Osteocyte (in vitro differentiated cells): ENCODE data around the gene FOXK2. TPM values are rescaled to one million over a fixed set of nuclear protein-coding genes. Genes with fewer than 3 reads are reported as not detected.

Experiments used
- DNase-seq: peaks from one replicate; pipeline ENCODE4 v3.0.0; 2021; ENCODE audit warnings: mixed read lengths; ENCODE audit not compliant: unreplicated experiment; ENCODE audit errors: extremely low spot score
- H3K27ac Mint-ChIP-seq: one replicate; pipeline ENCODE4 v1.8.0; 2021; ENCODE audit warnings: mild to moderate bottlenecking, mixed read lengths; ENCODE audit not compliant: unreplicated experiment
- H3K27me3 Mint-ChIP-seq: one replicate; pipeline ENCODE4 v1.8.0; 2021; ENCODE audit warnings: mixed read lengths; ENCODE audit not compliant: unreplicated experiment
- H3K36me3 Mint-ChIP-seq: one replicate; pipeline ENCODE4 v1.8.0; 2021; ENCODE audit warnings: mixed read lengths; ENCODE audit not compliant: unreplicated experiment
- H3K4me1 Mint-ChIP-seq: one replicate; pipeline ENCODE4 v1.8.0; 2021; ENCODE audit warnings: mixed read lengths; ENCODE audit not compliant: unreplicated experiment
- H3K4me3 Mint-ChIP-seq: one replicate; pipeline ENCODE4 v1.8.0; 2021; ENCODE audit warnings: mild to moderate bottlenecking, moderate library complexity, mixed read lengths; ENCODE audit not compliant: unreplicated experiment
- H3K9me3 Mint-ChIP-seq: one replicate; pipeline ENCODE4 v1.8.0; 2021; ENCODE audit warnings: mixed read lengths; ENCODE audit not compliant: unreplicated experiment
- total RNA-seq: library from RNA; stranded (reverse); gene quantifications from 2 replicates; pipeline ENCODE4 v1.2.1, GENCODE V29; 2021
- TF ChIP-seq, protein P1 (sequence below): fragments of 200-600 bp; sonication (generic); IDR thresholded peaks from 2 replicates; pipeline ENCODE4 v1.5.0; 2021; ENCODE audit warnings: antibody characterized with exemption, mild to moderate bottlenecking, moderate library complexity

The FOXK2 gene
- total RNA-seq, 1 donor from 2014 or later: 65.1 TPM

GRCh38 chr17:82542439-82542838 is 22.9 kb downstream of the FOXK2 start:
- H3K27ac Mint-ChIP-seq: no peak overlapping the region
- H3K4me3 Mint-ChIP-seq: no peak overlapping the region
- H3K36me3 Mint-ChIP-seq: no peaks in the 10 kb centered on the region
- no peaks in the 10 kb centered on the region for H3K27me3 Mint-ChIP-seq
- TF ChIP-seq, protein P1, sequence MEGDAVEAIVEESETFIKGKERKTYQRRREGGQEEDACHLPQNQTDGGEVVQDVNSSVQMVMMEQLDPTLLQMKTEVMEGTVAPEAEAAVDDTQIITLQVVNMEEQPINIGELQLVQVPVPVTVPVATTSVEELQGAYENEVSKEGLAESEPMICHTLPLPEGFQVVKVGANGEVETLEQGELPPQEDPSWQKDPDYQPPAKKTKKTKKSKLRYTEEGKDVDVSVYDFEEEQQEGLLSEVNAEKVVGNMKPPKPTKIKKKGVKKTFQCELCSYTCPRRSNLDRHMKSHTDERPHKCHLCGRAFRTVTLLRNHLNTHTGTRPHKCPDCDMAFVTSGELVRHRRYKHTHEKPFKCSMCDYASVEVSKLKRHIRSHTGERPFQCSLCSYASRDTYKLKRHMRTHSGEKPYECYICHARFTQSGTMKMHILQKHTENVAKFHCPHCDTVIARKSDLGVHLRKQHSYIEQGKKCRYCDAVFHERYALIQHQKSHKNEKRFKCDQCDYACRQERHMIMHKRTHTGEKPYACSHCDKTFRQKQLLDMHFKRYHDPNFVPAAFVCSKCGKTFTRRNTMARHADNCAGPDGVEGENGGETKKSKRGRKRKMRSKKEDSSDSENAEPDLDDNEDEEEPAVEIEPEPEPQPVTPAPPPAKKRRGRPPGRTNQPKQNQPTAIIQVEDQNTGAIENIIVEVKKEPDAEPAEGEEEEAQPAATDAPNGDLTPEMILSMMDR: no peak
- H3K4me1 Mint-ChIP-seq: peaks cover 46% of the 10 kb centered on the region
- DNase-seq: no peak
- no peaks in the 10 kb centered on the region for H3K9me3 Mint-ChIP-seq

DNA sequence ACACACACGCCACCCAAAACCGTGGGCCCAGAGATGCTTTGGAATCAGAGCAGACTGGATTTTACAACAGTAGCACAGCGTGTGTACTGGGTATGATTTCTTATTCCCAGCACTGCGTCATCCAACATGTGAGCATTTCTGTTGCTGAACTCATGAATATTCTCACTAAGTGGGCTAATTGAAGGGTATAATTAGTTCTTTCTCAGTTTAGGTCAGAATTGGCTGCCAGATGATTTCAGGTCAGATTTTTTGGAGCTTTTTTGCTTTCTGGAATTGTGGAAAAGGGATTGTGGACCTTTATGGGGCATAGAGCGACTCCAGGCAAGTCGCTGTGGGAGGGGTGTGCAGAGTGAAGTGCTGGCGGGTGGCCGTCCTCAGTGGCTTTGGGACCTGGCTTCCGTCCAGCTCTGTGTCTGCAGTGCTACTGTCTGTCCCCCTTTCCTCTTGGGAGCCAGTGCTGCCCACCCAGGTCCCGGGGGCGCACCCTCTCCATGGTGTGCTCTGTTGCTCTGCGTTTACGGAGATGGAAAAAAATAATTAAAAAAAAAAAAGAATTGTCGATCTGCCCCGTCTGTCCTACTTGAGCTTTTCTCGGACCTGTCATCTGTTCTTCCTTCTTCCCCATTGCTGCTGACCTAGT is 25.0 kb downstream of the FOXK2 start:
- no peak overlapping the region for H3K4me3 Mint-ChIP-seq
- no peaks in the 10 kb centered on the region for H3K9me3 Mint-ChIP-seq
- TF ChIP-seq, protein P1: no peak
- H3K4me1 Mint-ChIP-seq: peaks cover 43% of the 10 kb centered on the region
- DNase-seq: no peak
- no peak overlapping the region for H3K27ac Mint-ChIP-seq
- no peaks in the 10 kb centered on the region for H3K36me3 Mint-ChIP-seq
- no peaks in the 10 kb centered on the region for H3K27me3 Mint-ChIP-seq

DNA sequence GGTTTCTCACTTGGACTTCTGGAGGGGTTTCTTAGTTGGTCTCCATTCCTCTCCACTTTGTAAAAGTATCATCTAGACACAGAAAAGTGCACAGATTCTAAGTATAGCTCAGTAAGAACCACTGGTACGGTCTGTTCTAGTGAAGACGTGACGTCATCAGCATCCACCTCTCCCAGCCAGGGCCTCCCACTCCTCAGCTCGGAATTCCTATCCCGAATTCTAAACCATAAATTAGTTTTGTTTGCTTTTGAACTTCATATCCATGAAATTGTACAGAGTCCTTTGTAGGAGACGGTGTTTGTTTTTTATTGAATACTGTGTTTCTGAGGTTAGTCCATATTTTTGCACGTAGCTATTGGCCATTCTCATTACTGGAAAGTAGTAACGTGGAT is 25.5 kb downstream of the FOXK2 start:
- TF ChIP-seq, protein P1: no peak
- no peaks in the 10 kb centered on the region for H3K36me3 Mint-ChIP-seq
- H3K4me1 Mint-ChIP-seq: peaks cover 44% of the 10 kb centered on the region
- DNase-seq: no peak
- H3K9me3 Mint-ChIP-seq: no peaks in the 10 kb centered on the region
- H3K27ac Mint-ChIP-seq: no peak overlapping the region
- no peak overlapping the region for H3K4me3 Mint-ChIP-seq
- no peaks in the 10 kb centered on the region for H3K27me3 Mint-ChIP-seq

GRCh38 chr17:82547981-82548380 is 28.4 kb downstream of the FOXK2 start:
- no peaks in the 10 kb centered on the region for H3K9me3 Mint-ChIP-seq
- no peaks in the 10 kb centered on the region for H3K27me3 Mint-ChIP-seq
- no peak for DNase-seq
- H3K4me1 Mint-ChIP-seq: peaks cover 53% of the 10 kb centered on the region
- TF ChIP-seq, protein P1: no peak
- H3K36me3 Mint-ChIP-seq: no peaks in the 10 kb centered on the region
- peak overlapping the region; percentile 56 for H3K27ac Mint-ChIP-seq
- no peak overlapping the region for H3K4me3 Mint-ChIP-seq

DNA sequence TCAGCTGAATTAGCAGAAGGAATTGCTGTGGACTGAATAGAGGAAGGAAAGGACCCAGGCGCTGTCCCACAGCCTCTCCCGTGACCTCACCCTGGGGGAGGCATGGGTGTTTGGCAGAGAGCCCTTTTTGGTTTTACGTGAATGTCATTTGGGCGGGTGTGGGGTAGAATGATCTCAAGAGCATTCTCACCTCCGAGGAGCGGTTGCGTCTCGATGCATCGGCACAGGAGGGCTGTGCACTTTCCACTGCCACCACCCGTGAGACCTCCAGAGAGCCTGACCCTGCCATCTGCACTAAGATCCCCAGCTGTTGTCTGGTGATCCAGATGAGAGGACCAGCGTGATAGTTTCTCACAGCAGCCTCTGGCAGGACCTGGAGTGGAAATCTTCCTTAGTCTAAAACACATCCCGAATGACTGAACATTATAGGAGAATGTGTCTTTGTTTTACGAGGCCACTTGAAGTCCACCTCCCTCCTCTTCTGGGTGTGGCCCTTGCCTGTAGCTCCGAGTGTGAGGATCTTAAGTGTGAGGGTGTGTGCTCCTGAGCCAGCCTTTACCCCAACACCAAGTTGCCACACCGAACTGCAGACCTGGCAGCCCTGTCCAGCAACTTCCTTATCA is 29.3 kb downstream of the FOXK2 start:
- DNase-seq: no peak

More for the DNA sequence above, 29.3 kb downstream of the FOXK2 start:
- Mint-ChIP-seq H3K9me3 (no peaks in the 10 kb centered on the region), H3K27ac (peak overlapping the region; percentile 56), H3K4me1 (peaks cover 48% of the 10 kb centered on the region), H3K36me3 (no peaks in the 10 kb centered on the region), H3K27me3 (no peaks in the 10 kb centered on the region), H3K4me3 (no peak overlapping the region)
- TF ChIP-seq, protein P1: no peak
